ENCODE data around the gene CALHM2. TPM values are rescaled to one million over a fixed set of nuclear protein-coding genes. Genes with fewer than 3 reads are reported as not detected.
A peak's percentile ranks its signal among the peaks of the same experiment; 100 is the strongest.

CALHM2 gene
- total and polyA plus RNA-seq, 12 donors: 3.8 to 56.8 (median 34.9) TPM

GRCh38 chr10:103499881-103500280, 47.7 kb upstream of the CALHM2 start:
- WGBS, 4 donors: 66 to 77% (median 71%) methylated on average over 7 of the region's 7 CpGs
- DNase-seq: peak in 1 of 7 donors; percentile 2
- H3K4me1 ChIP-seq (replicated peaks in 1 of 2): peaks cover 6 to 12% of the 10 kb centered on the region in 2 donors
- no peak overlapping the region for H3K27ac ChIP-seq
- intact Hi-C loops (cut with DNase I): no loop called here
- no peaks in the 10 kb centered on the region for H3K36me3 ChIP-seq (replicated peaks in 1 of 2)
- H3K27me3 ChIP-seq: no peaks in the 10 kb centered on the region
- TF ChIP-seq CTCF (IDR thresholded peaks at IDR 0.05): no peak
- no peak for TF ChIP-seq POLR2A (IDR thresholded peaks at IDR 0.05)
- no peak overlapping the region for H3K4me3 ChIP-seq
- no peaks in the 10 kb centered on the region for H3K9me3 ChIP-seq (replicated peaks in 1 of 3)

GRCh38 chr10:103498936-103499638, 46.9 kb upstream of the CALHM2 start:
- no peak overlapping the region for H3K27ac ChIP-seq
- H3K27me3 ChIP-seq: peaks cover 4% of the 10 kb centered on the region
- H3K36me3 ChIP-seq (replicated peaks in 1 of 2): no peaks in the 10 kb centered on the region
- no peak overlapping the region for H3K4me3 ChIP-seq
- H3K9me3 ChIP-seq (replicated peaks in 1 of 3): no peaks in the 10 kb centered on the region
- TF ChIP-seq CTCF (IDR thresholded peaks at IDR 0.05) (no peak), POLR2A (IDR thresholded peaks at IDR 0.05) (no peak)
- intact Hi-C loops (cut with DNase I): no loop called here
- no peak for DNase-seq
- H3K4me1 ChIP-seq (replicated peaks in 1 of 2): peaks cover 3 to 9% of the 10 kb centered on the region in 2 donors
- 88 to 96% (median 91%) methylated on average over 5 of the region's 5 CpGs for WGBS, 4 donors

GRCh38 chr10:103497161-103497915, 45.2 kb upstream of the CALHM2 start:
- no peak overlapping the region for H3K4me3 ChIP-seq
- no peak for DNase-seq
- no peaks in the 10 kb centered on the region for H3K36me3 ChIP-seq (replicated peaks in 1 of 2)
- H3K9me3 ChIP-seq (replicated peaks in 1 of 3): no peaks in the 10 kb centered on the region
- 76 to 91% (median 89%) methylated on average over 8 of the region's 8 CpGs for WGBS, 4 donors
- TF ChIP-seq CTCF (IDR thresholded peaks at IDR 0.05): no peak
- no peak for TF ChIP-seq POLR2A (IDR thresholded peaks at IDR 0.05)
- intact Hi-C loops (cut with DNase I): no loop called here
- peaks cover 9% of the 10 kb centered on the region for H3K27me3 ChIP-seq
- H3K27ac ChIP-seq: no peak overlapping the region
- peaks cover 7 to 18% of the 10 kb centered on the region in 2 donors for H3K4me1 ChIP-seq (replicated peaks in 1 of 2)

GRCh38 chr10:103495321-103495720, 43.2 kb upstream of the CALHM2 start:
- H3K4me1 ChIP-seq (replicated peaks in 1 of 2): peaks cover 13 to 21% of the 10 kb centered on the region in 2 donors
- H3K9me3 ChIP-seq (replicated peaks in 1 of 3): no peaks in the 10 kb centered on the region
- H3K27me3 ChIP-seq: peaks cover 9% of the 10 kb centered on the region
- no peaks in the 10 kb centered on the region for H3K36me3 ChIP-seq (replicated peaks in 1 of 2)
- TF ChIP-seq POLR2A (IDR thresholded peaks at IDR 0.05) (no peak), CTCF (IDR thresholded peaks at IDR 0.05) (no peak)
- no peak overlapping the region for H3K4me3 ChIP-seq
- intact Hi-C loops (cut with DNase I): no loop called here
- H3K27ac ChIP-seq: no peak overlapping the region
- no peak for DNase-seq
- WGBS, 4 donors: 92 to 95% (median 94%) methylated on average over 3 of the region's 3 CpGs
